Measurements from ENCODE around the gene RASGRP4. TPM values are rescaled to one million over a fixed set of nuclear protein-coding genes. Genes with fewer than 3 reads are reported as not detected.

The RASGRP4 gene
- total RNA-seq, 1 experiment from 2014 or later, result not detected

- intact Hi-C loops (cut with micrococcal nuclease; ENCODE audit: unreplicated experiment), result no loop called here
- DNase-seq (ENCODE audit: low spot score), result no peak
- Histone ChIP-seq H3K9me3 (ENCODE audit: low read depth, low read length, poor library complexity, severe bottlenecking) (no peaks in the 10 kb centered on the region), H3K4me1 (ENCODE audit: insufficient read depth, low read length, poor library complexity, severe bottlenecking) (no peaks in the 10 kb centered on the region), H3K27ac (ENCODE audit: low read depth, low read length, poor library complexity, severe bottlenecking) (no peak overlapping the region), H3K27me3 (replicated peaks; ENCODE audit: insufficient read depth, low read depth, low read length, poor library complexity) (no peaks in the 10 kb centered on the region), H3K4me3 (ENCODE audit: low read depth, low read length, poor library complexity, severe bottlenecking) (no peak overlapping the region), H3K36me3 (ENCODE audit: insufficient read depth, low read length, poor library complexity, severe bottlenecking) (no peaks in the 10 kb centered on the region)
- ChIA-PET CTCF (no interaction called here), POLR2A (ENCODE audit: low non-redundant PET) (no interaction called here)
- TF ChIP-seq CTCF (conservative IDR thresholded peaks at IDR 0.05; ENCODE audit: low read depth, low read length) (no peak), EZH2 (IDR thresholded peaks at IDR 0.05; ENCODE audit: borderline replicate concordance, low read depth, low read length, poor library complexity, severe bottlenecking) (no peak)
- BruUV-seq (replicated peaks), result no TSS peak
These were observed 1.7 kb downstream of the RASGRP4 start for GRCh38 chr19:38424272-38424671.

GRCh38 chr19:38422438-38422837, 3.6 kb downstream of the RASGRP4 start:
- intact Hi-C loops (cut with micrococcal nuclease; ENCODE audit: unreplicated experiment), result no loop called here
- no peaks in the 10 kb centered on the region for H3K9me3 ChIP-seq (ENCODE audit: low read depth, low read length, poor library complexity, severe bottlenecking)
- H3K36me3 ChIP-seq (ENCODE audit: insufficient read depth, low read length, poor library complexity, severe bottlenecking), result no peaks in the 10 kb centered on the region
- ChIA-PET POLR2A (ENCODE audit: low non-redundant PET) (no interaction called here), CTCF (no interaction called here)
- H3K27me3 ChIP-seq (replicated peaks; ENCODE audit: insufficient read depth, low read depth, low read length, poor library complexity), result no peaks in the 10 kb centered on the region
- H3K4me3 ChIP-seq (ENCODE audit: low read depth, low read length, poor library complexity, severe bottlenecking), result no peak overlapping the region
- TF ChIP-seq EZH2 (IDR thresholded peaks at IDR 0.05; ENCODE audit: borderline replicate concordance, low read depth, low read length, poor library complexity, severe bottlenecking) (no peak), CTCF (conservative IDR thresholded peaks at IDR 0.05; ENCODE audit: low read depth, low read length) (no peak)
- BruUV-seq (replicated peaks), result no TSS peak
- DNase-seq (ENCODE audit: low spot score), result no peak
- H3K27ac ChIP-seq (ENCODE audit: low read depth, low read length, poor library complexity, severe bottlenecking), result no peak overlapping the region
- no peaks in the 10 kb centered on the region for H3K4me1 ChIP-seq (ENCODE audit: insufficient read depth, low read length, poor library complexity, severe bottlenecking)

GRCh38 chr19:38421856-38422255, 4.2 kb downstream of the RASGRP4 start:
- CTCF ChIA-PET, result no interaction called here
- no TSS peak for BruUV-seq (replicated peaks)
- Histone ChIP-seq H3K36me3 (ENCODE audit: insufficient read depth, low read length, poor library complexity, severe bottlenecking) (no peaks in the 10 kb centered on the region), H3K27me3 (replicated peaks; ENCODE audit: insufficient read depth, low read depth, low read length, poor library complexity) (no peaks in the 10 kb centered on the region), H3K4me3 (ENCODE audit: low read depth, low read length, poor library complexity, severe bottlenecking) (no peak overlapping the region), H3K9me3 (ENCODE audit: low read depth, low read length, poor library complexity, severe bottlenecking) (no peaks in the 10 kb centered on the region), H3K27ac (ENCODE audit: low read depth, low read length, poor library complexity, severe bottlenecking) (no peak overlapping the region), H3K4me1 (ENCODE audit: insufficient read depth, low read length, poor library complexity, severe bottlenecking) (no peaks in the 10 kb centered on the region)
- POLR2A ChIA-PET (ENCODE audit: low non-redundant PET), result interaction anchor here (0.7 kb wide), 1 partner anchor 98 kb away, joined by 3 read pairs; no protein-coding TSS in a partner anchor
- TF ChIP-seq CTCF (conservative IDR thresholded peaks at IDR 0.05; ENCODE audit: low read depth, low read length) (no peak), EZH2 (IDR thresholded peaks at IDR 0.05; ENCODE audit: borderline replicate concordance, low read depth, low read length, poor library complexity, severe bottlenecking) (no peak)
- intact Hi-C loops (cut with micrococcal nuclease; ENCODE audit: unreplicated experiment), result no loop called here
- DNase-seq (ENCODE audit: low spot score), result no peak

Data from A673 (cell line).